Daoy (cell line): ENCODE results near the gene EXOC6B. TPM values are rescaled to one million over a fixed set of nuclear protein-coding genes. Genes with fewer than 3 reads are reported as not detected.
A peak's percentile ranks its signal among the peaks of the same experiment; 100 is the strongest.

Source experiments
- DNase-seq: peaks from one replicate; pipeline ENCODE4 v3.0.0-alpha.2; 2015; ENCODE audit warnings: low read depth
- total RNA-seq: library from RNA; depleted of rRNA; stranded (reverse); fragments of >200 nt; shearing (Covaris generic); gene quantifications from 2 replicates; pipeline ENCODE4 v1.2.3, GENCODE V29; 2014

The EXOC6B gene
- total RNA-seq, 1 experiment from 2014 or later, result 7.6 TPM

GRCh38 chr2:72166279-72166678 is 659.6 kb downstream of the EXOC6B start:
- no peak for DNase-seq

- DNase-seq, result no peak
Observed at GRCh38 chr2:72165792-72166191, 660.0 kb downstream of the EXOC6B start.

GRCh38 chr2:72162574-72162973 is 663.3 kb downstream of the EXOC6B start:
- no peak for DNase-seq

GRCh38 chr2:72159211-72159993 is 666.4 kb downstream of the EXOC6B start:
- no peak for DNase-seq

- no peak for DNase-seq
Observed at GRCh38 chr2:72157871-72158771, 667.7 kb downstream of the EXOC6B start.

GRCh38 chr2:72156872-72157271 is 669.0 kb downstream of the EXOC6B start:
- no peak for DNase-seq

GRCh38 chr2:72155737-72156136 is 670.1 kb downstream of the EXOC6B start:
- no peak for DNase-seq

- no peak for DNase-seq
Observed at GRCh38 chr2:72155151-72155550, 670.7 kb downstream of the EXOC6B start.

- DNase-seq, result no peak
Observed at GRCh38 chr2:72154386-72154975, 671.4 kb downstream of the EXOC6B start.

GRCh38 chr2:72153924-72154323 is 671.9 kb downstream of the EXOC6B start:
- no peak for DNase-seq

- no peak for DNase-seq
Observed at GRCh38 chr2:72153026-72153791, 672.6 kb downstream of the EXOC6B start.

GRCh38 chr2:72150861-72151356 is 674.9 kb downstream of the EXOC6B start:
- DNase-seq, result no peak

- DNase-seq, result peak; percentile 85
Observed at GRCh38 chr2:72150157-72150860, 675.5 kb downstream of the EXOC6B start.

GRCh38 chr2:72149556-72150156 is 676.2 kb downstream of the EXOC6B start:
- peak; percentile 34 for DNase-seq

- peak; percentile 58 for DNase-seq
Observed at GRCh38 chr2:72148837-72149555, 676.8 kb downstream of the EXOC6B start.

GRCh38 chr2:72148003-72148836 is 677.6 kb downstream of the EXOC6B start:
- DNase-seq, result peak; percentile 40

- DNase-seq, result peak; percentile 34
Observed at GRCh38 chr2:72147303-72147971, 678.4 kb downstream of the EXOC6B start, which contains the start of gene CYP26B1. CYP26B1 (minus strand) TSS chr2:72147862; CDS start chr2:72147834, 28 bp downstream.
